ENCODE results near the gene SEC62.
"Not testable (repeated sequence)": the region's sequence is repeated elsewhere in the genome, so short reads cannot be mapped to it uniquely, and the experiment has no call there.

SEC62 gene

GRCh38 chr3:170003881-170004356, 37.3 kb downstream of the SEC62 start:
- in situ Hi-C loops (cut with HindIII; ENCODE audit: low pct_ligation_motif_present, low pct_unique_long_range_greater_than_20kb, low sequenced_read_pairs) = no loop called here
- DNase-seq = no peak

- in situ Hi-C loops (cut with HindIII; ENCODE audit: low pct_ligation_motif_present, low pct_unique_long_range_greater_than_20kb, low sequenced_read_pairs) = no loop called here
- no peak for DNase-seq
Observed at GRCh38 chr3:170007031-170007663, 40.5 kb downstream of the SEC62 start.

GRCh38 chr3:170010498-170010897, 43.9 kb downstream of the SEC62 start:
- in situ Hi-C loops (cut with HindIII; ENCODE audit: low pct_ligation_motif_present, low pct_unique_long_range_greater_than_20kb, low sequenced_read_pairs) = no loop called here
- DNase-seq = no peak

- in situ Hi-C loops (cut with HindIII; ENCODE audit: low pct_ligation_motif_present, low pct_unique_long_range_greater_than_20kb, low sequenced_read_pairs) = no loop called here
- no peak for DNase-seq
Observed at GRCh38 chr3:170012683-170013400, 46.2 kb downstream of the SEC62 start.

- no peak for DNase-seq
- in situ Hi-C loops (cut with HindIII; ENCODE audit: low pct_ligation_motif_present, low pct_unique_long_range_greater_than_20kb, low sequenced_read_pairs) = no loop called here
Observed at GRCh38 chr3:170016057-170016456, 49.5 kb downstream of the SEC62 start.

GRCh38 chr3:170019306-170019705, 52.7 kb downstream of the SEC62 start:
- DNase-seq; in situ Hi-C loops (cut with HindIII; ENCODE audit: low pct_ligation_motif_present, low pct_unique_long_range_greater_than_20kb, low sequenced_read_pairs): not testable (repeated sequence)

- no peak for DNase-seq
- in situ Hi-C loops (cut with HindIII; ENCODE audit: low pct_ligation_motif_present, low pct_unique_long_range_greater_than_20kb, low sequenced_read_pairs) = no loop called here
Observed at GRCh38 chr3:170021083-170021482, 54.5 kb downstream of the SEC62 start.

- no peak for DNase-seq
- in situ Hi-C loops (cut with HindIII; ENCODE audit: low pct_ligation_motif_present, low pct_unique_long_range_greater_than_20kb, low sequenced_read_pairs) = no loop called here
Observed at GRCh38 chr3:170022336-170022735, 55.7 kb downstream of the SEC62 start.

- in situ Hi-C loops (cut with HindIII; ENCODE audit: low pct_ligation_motif_present, low pct_unique_long_range_greater_than_20kb, low sequenced_read_pairs) = no loop called here
- DNase-seq = no peak
Observed at GRCh38 chr3:170023165-170023564, 56.6 kb downstream of the SEC62 start.

- in situ Hi-C loops (cut with HindIII; ENCODE audit: low pct_ligation_motif_present, low pct_unique_long_range_greater_than_20kb, low sequenced_read_pairs) = no loop called here
Observed at GRCh38 chr3:170024581-170024980, 58.0 kb downstream of the SEC62 start.

GRCh38 chr3:170027233-170028102, 60.9 kb downstream of the SEC62 start:
- in situ Hi-C loops (cut with HindIII; ENCODE audit: low pct_ligation_motif_present, low pct_unique_long_range_greater_than_20kb, low sequenced_read_pairs) = no loop called here
- DNase-seq = no peak

More at GRCh38 chr3:170024581-170024980, 58.0 kb downstream of the SEC62 start:
- no peak for DNase-seq

- in situ Hi-C loops (cut with HindIII; ENCODE audit: low pct_ligation_motif_present, low pct_unique_long_range_greater_than_20kb, low sequenced_read_pairs) = no loop called here
- DNase-seq = no peak
Observed at GRCh38 chr3:170033489-170033888, 66.9 kb downstream of the SEC62 start.

GRCh38 chr3:170037463-170038433, 71.1 kb downstream of the SEC62 start, which contains the start of gene GPR160:
Gene GPR160, plus strand, starts transcription at chr3:170037995. Its CDS starts 45,978 bp downstream, at chr3:170083973.
- in situ Hi-C loops (cut with HindIII; ENCODE audit: low pct_ligation_motif_present, low pct_unique_long_range_greater_than_20kb, low sequenced_read_pairs) = no loop called here
- DNase-seq = peak; percentile 70

- in situ Hi-C loops (cut with HindIII; ENCODE audit: low pct_ligation_motif_present, low pct_unique_long_range_greater_than_20kb, low sequenced_read_pairs) = no loop called here
- DNase-seq = no peak
Observed at GRCh38 chr3:170038434-170039110, 72.0 kb downstream of the SEC62 start.

GRCh38 chr3:170040418-170040817, 73.8 kb downstream of the SEC62 start:
- DNase-seq = no peak
- in situ Hi-C loops (cut with HindIII; ENCODE audit: low pct_ligation_motif_present, low pct_unique_long_range_greater_than_20kb, low sequenced_read_pairs) = no loop called here

- in situ Hi-C loops (cut with HindIII; ENCODE audit: low pct_ligation_motif_present, low pct_unique_long_range_greater_than_20kb, low sequenced_read_pairs) = no loop called here
- no peak for DNase-seq
Observed at GRCh38 chr3:170043506-170043905, 76.9 kb downstream of the SEC62 start.

- in situ Hi-C loops (cut with HindIII; ENCODE audit: low pct_ligation_motif_present, low pct_unique_long_range_greater_than_20kb, low sequenced_read_pairs) = no loop called here
- DNase-seq = no peak
Observed at GRCh38 chr3:170044271-170044670, 77.7 kb downstream of the SEC62 start.
